HepG2 (cell line): ENCODE measurements around the gene LRP10. TPM values are rescaled to one million over a fixed set of nuclear protein-coding genes. Genes with fewer than 3 reads are reported as not detected.
A peak's percentile ranks its signal among the peaks of the same experiment; 100 is the strongest.

ENCODE experiments used
- BATF2 ChIP-seq: sonication (generic); formaldehyde crosslinking; IDR thresholded peaks from 2 replicates; pipeline ENCODE4 v1.8.0; 2022; ENCODE audit warnings: mild to moderate bottlenecking, missing genetic modification reagents, moderate library complexity
- BCL6 ChIP-seq: IDR thresholded peaks from 2 replicates; pipeline ENCODE4 v1.6.1; 2016; ENCODE audit warnings: missing genetic modification reagents, missing compliant biosample characterization
- DBP ChIP-seq: sonication (generic); formaldehyde crosslinking; IDR thresholded peaks from 2 replicates; pipeline ENCODE4 v1.4.0; 2020; ENCODE audit warnings: missing genetic modification reagents; ENCODE audit errors: not compliant biosample characterization
- DMTF1 ChIP-seq: sonication (generic); formaldehyde crosslinking; IDR thresholded peaks from 2 replicates; pipeline ENCODE4 v1.4.0; 2020; ENCODE audit warnings: mild to moderate bottlenecking, missing genetic modification reagents
- FLYWCH1 ChIP-seq: sonication (generic); formaldehyde crosslinking; IDR thresholded peaks from 2 replicates; pipeline ENCODE4 v1.8.1; 2023; ENCODE audit warnings: mild to moderate bottlenecking, missing genetic modification reagents
- FOXJ3 ChIP-seq: sonication (generic); formaldehyde crosslinking; IDR thresholded peaks from 2 replicates; pipeline ENCODE4 v1.4.0; 2020; ENCODE audit warnings: missing genetic modification reagents, mild to moderate bottlenecking, borderline replicate concordance
- KMT2B ChIP-seq: IDR thresholded peaks from 2 replicates; pipeline ENCODE4 v1.6.1; 2016; ENCODE audit warnings: missing genetic modification reagents, missing compliant biosample characterization
- MEF2D ChIP-seq: sonication (generic); formaldehyde crosslinking; IDR thresholded peaks from 2 replicates; pipeline ENCODE4 v1.5.1; 2020; ENCODE audit warnings: mild to moderate bottlenecking, missing genetic modification reagents
- MLXIP ChIP-seq: sonication (generic); formaldehyde crosslinking; IDR thresholded peaks from 2 replicates; pipeline ENCODE4 v1.9.0; 2021; ENCODE audit warnings: missing genetic modification reagents, borderline replicate concordance
- MXD3 ChIP-seq: IDR thresholded peaks from 2 replicates; pipeline ENCODE4 v1.6.1; 2016; ENCODE audit warnings: mild to moderate bottlenecking, missing biosample characterization, missing genetic modification reagents
- SKIL ChIP-seq: sonication (generic); formaldehyde crosslinking; IDR thresholded peaks from 2 replicates; pipeline ENCODE4 v1.8.0; 2022; ENCODE audit warnings: missing genetic modification reagents, mild to moderate bottlenecking, moderate library complexity, borderline replicate concordance
- SP4 ChIP-seq: sonication (generic); formaldehyde crosslinking; IDR thresholded peaks from 2 replicates; pipeline ENCODE4 v1.8.1; 2023; ENCODE audit warnings: mild to moderate bottlenecking, missing genetic modification reagents
- TEF ChIP-seq: sonication (generic); formaldehyde crosslinking; IDR thresholded peaks from 2 replicates; pipeline ENCODE4 v1.5.0; 2020; ENCODE audit warnings: missing genetic modification reagents
- ZNF292 ChIP-seq: sonication (generic); formaldehyde crosslinking; IDR thresholded peaks from 2 replicates; pipeline ENCODE4 v1.8.1; 2022; ENCODE audit warnings: mild to moderate bottlenecking, low read depth, missing genetic modification reagents, borderline replicate concordance
- ZNF430 ChIP-seq: sonication (generic); formaldehyde crosslinking; IDR thresholded peaks from 2 replicates; pipeline ENCODE4 v1.9.0; 2021; ENCODE audit warnings: mild to moderate bottlenecking, missing genetic modification reagents
- ZNF441 ChIP-seq: sonication (generic); formaldehyde crosslinking; IDR thresholded peaks from 2 replicates; pipeline ENCODE4 v1.7.0; 2021; ENCODE audit warnings: missing genetic modification reagents, borderline replicate concordance
- ZNF619 ChIP-seq: sonication (generic); formaldehyde crosslinking; IDR thresholded peaks from 2 replicates; pipeline ENCODE4 v1.4.0; 2020; ENCODE audit warnings: mild to moderate bottlenecking, missing genetic modification reagents
- ZNF724P ChIP-seq: sonication (generic); formaldehyde crosslinking; IDR thresholded peaks from 2 replicates; pipeline ENCODE4 v1.8.0; 2022; ENCODE audit warnings: missing genetic modification reagents, borderline replicate concordance
- polyA plus RNA-seq, 8 experiments: library from polyadenylated mRNA; depleted of rRNA in 3 of 8; stranded (reverse) in 7 of 8; unstranded in 1 of 8; fragments of >200 nt; fragmentation: Illumina TruSeq in 4 of 8; extraction: Trizol in 4 of 8; gene quantifications; 2 replicates each; pipeline versions ENCODE4 v1.2.1 to v1.2.3, GENCODE V29; 2011 to 2016; ENCODE audit warnings: low read depth in 4 of 8, missing spikeins in 1 of 8, mixed read lengths in 1 of 8; ENCODE audit not compliant: insufficient read depth in 1 of 8
- total RNA-seq, 5 experiments: library from RNA; depleted of rRNA; stranded (reverse); fragments of >200 nt; fragmentation: Illumina TruSeq; extraction: Trizol; gene quantifications; 2 replicates each; pipeline ENCODE4 v1.2.3, GENCODE V29; 2016; ENCODE audit warnings: low read depth in 1 of 5

The LRP10 gene
- total and polyA plus RNA-seq, 2 of the 13 experiments (the other 11 are each of a cell fraction or from before 2014, with no cell fraction given) = 16.9 to 45.2 TPM

GRCh38 chr14:22836301-22837113 lies 35.0 kb upstream of the LRP10 start, which contains the start of gene MMP14 (continued):
- no peak for TF ChIP-seq BATF2
- 0 out of 2 replicates have a peak, but pooled peaks have one; percentile 42 for TF ChIP-seq ZNF724P (CRISPR knock-in tag)
- no peak; the same call in 1 of the 2 replicates for TF ChIP-seq ZNF441
- no peak for TF ChIP-seq FLYWCH1
- no peak for TF ChIP-seq MXD3
- TF ChIP-seq TEF (CRISPR knock-in tag) = no peak
- TF ChIP-seq DMTF1 (CRISPR knock-in tag) = no peak
- 0 out of 2 replicates have a peak, but pooled peaks have one; percentile 20 for TF ChIP-seq MLXIP
- TF ChIP-seq MEF2D = no peak
- no peak for TF ChIP-seq SKIL (CRISPR knock-in tag)
- no peak for TF ChIP-seq ZNF292
- TF ChIP-seq FOXJ3 (CRISPR knock-in tag) = 0 out of 2 replicates have a peak, but pooled peaks have one; percentile 19
- no peak for TF ChIP-seq DBP
- no peak; the same call in 1 of the 2 replicates for TF ChIP-seq ZNF430 (CRISPR knock-in tag)
- no peak; the same call in 1 of the 2 replicates for TF ChIP-seq ZNF619 (CRISPR knock-in tag)
- no peak for TF ChIP-seq SP4 (CRISPR knock-in tag)
- no peak for TF ChIP-seq KMT2B (CRISPR knock-in tag)
- peak; percentile 43 for TF ChIP-seq BCL6 (CRISPR knock-in tag)
